Measurements from ENCODE around the gene JAK1. TPM values are rescaled to one million over a fixed set of nuclear protein-coding genes. Genes with fewer than 3 reads are reported as not detected.
"Not testable (repeated sequence)": the region's sequence is repeated elsewhere in the genome, so short reads cannot be mapped to it uniquely, and the experiment has no call there.

The JAK1 gene
- total and polyA plus RNA-seq, 7 donors, result 43.8 to 143 (median 99.6) TPM

- Histone ChIP-seq H3K4me1 (peaks cover 0 to under 1% (median 0%) of the 10 kb centered on the region in 4 donors), H3K36me3 (peaks cover 0 to 37% (median 9%) of the 10 kb centered on the region in 4 donors), H3K4me3 (no peak overlapping the region), H3K9me3 (no peaks in the 10 kb centered on the region), H3K27ac (no peak overlapping the region), H3K27me3 (no peaks in the 10 kb centered on the region)
- 84 to 92% methylated on average over 8 of the region's 8 CpGs for WGBS, 2 donors
- DNase-seq, result no peak
- intact Hi-C loops (cut with DNase I), result loop anchor here (10.0 kb wide), 1 partner anchor 355 kb away; the partner anchor contains the start of gene CACHD1
- TF ChIP-seq POLR2AphosphoS5 (IDR thresholded peaks at IDR 0.05), result no peak
- TF ChIP-seq CTCF (IDR thresholded peaks at IDR 0.05), result no peak
- no peak for TF ChIP-seq EP300 (IDR thresholded peaks at IDR 0.05)
- no peak for TF ChIP-seq POLR2A (IDR thresholded peaks at IDR 0.05)
These were observed 136.8 kb downstream of the JAK1 start for GRCh38 chr1:64829411-64830029.

GRCh38 chr1:64828829-64829228, 137.5 kb downstream of the JAK1 start:
- TF ChIP-seq POLR2A (IDR thresholded peaks at IDR 0.05), result no peak
- peaks cover 0 to 30% (median 6%) of the 10 kb centered on the region in 4 donors for H3K36me3 ChIP-seq
- intact Hi-C loops (cut with DNase I), result loop anchor here (10.0 kb wide), 1 partner anchor 354 kb away; the partner anchor contains the start of gene CACHD1
- H3K27me3 ChIP-seq, result no peaks in the 10 kb centered on the region
- no peak overlapping the region for H3K27ac ChIP-seq
- 24 to 64% methylated on average over 1 of the region's 1 CpG for WGBS, 2 donors
- H3K9me3 ChIP-seq, result no peaks in the 10 kb centered on the region
- DNase-seq, result no peak
- H3K4me3 ChIP-seq, result no peak overlapping the region
- peaks cover 0 to 7% (median 1%) of the 10 kb centered on the region in 4 donors for H3K4me1 ChIP-seq

- Histone ChIP-seq H3K36me3 (peaks cover 0 to 12% (median 0%) of the 10 kb centered on the region in 4 donors), H3K27ac (no peak overlapping the region), H3K9me3 (no peaks in the 10 kb centered on the region), H3K4me1 (peaks cover 0 to 7% (median 2%) of the 10 kb centered on the region in 4 donors), H3K27me3 (no peaks in the 10 kb centered on the region), H3K4me3 (no peak overlapping the region)
- intact Hi-C loops (cut with DNase I), result loop anchor here (10.0 kb wide), 1 partner anchor 352 kb away; the partner anchor contains the start of gene CACHD1
- DNase-seq, result no peak
- WGBS, 2 donors, result 79 to 83% methylated on average over 5 of the region's 5 CpGs
- TF ChIP-seq EP300 (IDR thresholded peaks at IDR 0.05), result no peak
- TF ChIP-seq POLR2AphosphoS5 (IDR thresholded peaks at IDR 0.05), result no peak
- no peak for TF ChIP-seq CTCF (IDR thresholded peaks at IDR 0.05)
- no peak for TF ChIP-seq POLR2A (IDR thresholded peaks at IDR 0.05)
These were observed 139.4 kb downstream of the JAK1 start for GRCh38 chr1:64826991-64827390.

GRCh38 chr1:64823691-64824476, 142.5 kb downstream of the JAK1 start:
- Histone ChIP-seq H3K27ac (no peak overlapping the region), H3K36me3 (no peaks in the 10 kb centered on the region), H3K4me1 (peaks cover 0 to 7% (median 2%) of the 10 kb centered on the region in 4 donors), H3K9me3 (no peaks in the 10 kb centered on the region), H3K4me3 (no peak overlapping the region), H3K27me3 (no peaks in the 10 kb centered on the region)
- WGBS, 2 donors, result 41 to 60% methylated on average over 11 of the region's 11 CpGs
- intact Hi-C loops (cut with DNase I), result loop anchor here (1.0 to 10.0 kb wide), 4 partner anchors 80 to 555 kb away; partner anchors contain the start of gene CACHD1
- no peak for DNase-seq
- TF ChIP-seq EP300 (IDR thresholded peaks at IDR 0.05) (no peak), POLR2AphosphoS5 (IDR thresholded peaks at IDR 0.05) (peak in 2 of 4 donors; percentile 29 to 38), POLR2A (IDR thresholded peaks at IDR 0.05) (no peak), CTCF (IDR thresholded peaks at IDR 0.05) (peak; percentile 68 to 83 (median 76))

- H3K27me3 ChIP-seq, result no peaks in the 10 kb centered on the region
- no peak for TF ChIP-seq POLR2AphosphoS5 (IDR thresholded peaks at IDR 0.05)
- TF ChIP-seq CTCF (IDR thresholded peaks at IDR 0.05), result no peak
- intact Hi-C loops (cut with DNase I), result loop anchor here (10.0 kb wide), 1 partner anchor 348 kb away; the partner anchor contains the start of gene CACHD1
- no peaks in the 10 kb centered on the region for H3K9me3 ChIP-seq
- H3K4me1 ChIP-seq, result peaks cover 0 to 7% (median 2%) of the 10 kb centered on the region in 4 donors
- WGBS, 2 donors, result 50 to 61% methylated on average over 1 of the region's 1 CpG
- no peak overlapping the region for H3K4me3 ChIP-seq
- H3K27ac ChIP-seq, result no peak overlapping the region
- DNase-seq, result no peak
- H3K36me3 ChIP-seq, result no peaks in the 10 kb centered on the region
These were observed 143.7 kb downstream of the JAK1 start for GRCh38 chr1:64822621-64823020.

- H3K27ac ChIP-seq, H3K27me3 ChIP-seq, H3K4me1 ChIP-seq, H3K9me3 ChIP-seq, DNase-seq, H3K4me3 ChIP-seq, H3K36me3 ChIP-seq: not testable (repeated sequence)
- WGBS, 2 donors, result 98 to 99% methylated on average over 3 of the region's 3 CpGs
- intact Hi-C loops (cut with DNase I), result loop anchor here (10.0 kb wide), 1 partner anchor 346 kb away; the partner anchor contains the start of gene CACHD1
These were observed 145.8 kb downstream of the JAK1 start for GRCh38 chr1:64820572-64820971.

- H3K27me3 ChIP-seq; intact Hi-C loops (cut with DNase I); DNase-seq; H3K4me3 ChIP-seq; H3K27ac ChIP-seq; H3K4me1 ChIP-seq; H3K9me3 ChIP-seq: not testable (repeated sequence)
- H3K36me3 ChIP-seq, result peaks cover 0 to 14% (median 0%) of the 10 kb centered on the region in 4 donors
- WGBS, 2 donors, result 91 to 92% methylated on average over 5 of the region's 5 CpGs
These were observed 149.0 kb downstream of the JAK1 start for GRCh38 chr1:64817364-64817763.

Data from sigmoid colon (tissue), 7 donors.